ENCODE measurements around the gene ATG16L2.

- TF ChIP-seq POLR2A (IDR thresholded peaks at IDR 0.05; ENCODE audit: extremely low read depth, insufficient read length) (no peak), CTCF (IDR thresholded peaks at IDR 0.05; ENCODE audit: low read depth, low read length) (no peak), MYC (IDR thresholded peaks at IDR 0.05; ENCODE audit: low read depth, low read length) (no peak), MAX (IDR thresholded peaks at IDR 0.05; ENCODE audit: low read depth, low read length) (no peak)
Measured at GRCh38 chr11:72774499-72774898, 39.7 kb upstream of the ATG16L2 start.

All from NB4 (cell line).